H9 (cell line): ENCODE results near the gene OGFOD3. TPM values are rescaled to one million over a fixed set of nuclear protein-coding genes. Genes with fewer than 3 reads are reported as not detected.

Experiments used
- DNase-seq: peaks from one replicate; pipeline ENCODE4 v3.0.0-alpha.2; 2017
- H2AFZ ChIP-seq: one replicate; pipeline ENCODE4 v1.6.1; 2013; ENCODE audit warnings: mild to moderate bottlenecking, low read length, control low read depth, moderate library complexity
- H2AK5ac ChIP-seq: 2 replicates; pipeline ENCODE4 v1.6.1; 2013; ENCODE audit warnings: low read length, control low read depth, mixed read lengths; ENCODE audit not compliant: insufficient read length
- H2BK120ac ChIP-seq: one replicate; pipeline ENCODE4 v1.6.1; 2013; ENCODE audit warnings: low read depth, mild to moderate bottlenecking, low read length, control low read depth, inconsistent platforms; ENCODE audit not compliant: poor library complexity, severe bottlenecking
- H2BK12ac ChIP-seq: 2 replicates; pipeline ENCODE4 v1.6.1; 2013; ENCODE audit warnings: low read length, control low read depth, mixed read lengths, low read depth; ENCODE audit not compliant: insufficient read length
- H2BK15ac ChIP-seq: 2 replicates; pipeline ENCODE4 v1.6.1; 2013; ENCODE audit warnings: low read depth, low read length, control low read depth
- H2BK20ac ChIP-seq: one replicate; pipeline ENCODE4 v1.6.1; 2013; ENCODE audit warnings: low read depth, mild to moderate bottlenecking, low read length, control low read depth, inconsistent platforms; ENCODE audit not compliant: poor library complexity, severe bottlenecking
- H2BK5ac ChIP-seq: 2 replicates; pipeline ENCODE4 v1.6.1; 2013; ENCODE audit warnings: low read length, control low read depth, mixed read lengths; ENCODE audit not compliant: insufficient read length
- H3K14ac ChIP-seq: 2 replicates; pipeline ENCODE4 v1.6.1; 2013; ENCODE audit warnings: low read length, control low read depth; ENCODE audit not compliant: insufficient read depth
- H3K18ac ChIP-seq: 2 replicates; pipeline ENCODE4 v1.6.1; 2013; ENCODE audit warnings: low read depth, mild to moderate bottlenecking, mixed read lengths, low read length, control low read depth; ENCODE audit not compliant: insufficient read length
- H3K23ac ChIP-seq: 2 replicates; pipeline ENCODE4 v1.6.1; 2013; ENCODE audit warnings: low read length, control low read depth, mixed read lengths, low read depth; ENCODE audit not compliant: insufficient read length
- H3K23me2 ChIP-seq: 2 replicates; pipeline ENCODE4 v1.6.1; 2013; ENCODE audit warnings: low read depth, mild to moderate bottlenecking, mixed read lengths, low read length, control low read depth; ENCODE audit not compliant: insufficient read length, poor library complexity, severe bottlenecking
- H3K27ac ChIP-seq: 2 replicates; pipeline ENCODE4 v1.5.1; 2013; ENCODE audit warnings: low read length, control low read depth, mixed read lengths, low read depth; ENCODE audit not compliant: insufficient read length
- H3K27me3 ChIP-seq: 2 replicates; pipeline ENCODE4 v1.6.1; 2013; ENCODE audit warnings: low read length, control low read depth, inconsistent platforms; ENCODE audit not compliant: insufficient read depth
- H3K4ac ChIP-seq: 2 replicates; pipeline ENCODE4 v1.6.1; 2013; ENCODE audit warnings: low read depth, mild to moderate bottlenecking, control low read depth, inconsistent platforms, low read length, moderate library complexity
- H3K4me1 ChIP-seq: 2 replicates; pipeline ENCODE4 v1.6.1; 2013; ENCODE audit warnings: low read length, control low read depth, inconsistent platforms; ENCODE audit not compliant: insufficient read depth
- H3K4me2 ChIP-seq: 2 replicates; pipeline ENCODE4 v1.6.1; 2013; ENCODE audit warnings: low read length, control low read depth, mixed read lengths; ENCODE audit not compliant: insufficient read length, insufficient read depth
- H3K56ac ChIP-seq: 2 replicates; pipeline ENCODE4 v1.6.1; 2013; ENCODE audit warnings: low read depth, mild to moderate bottlenecking, mixed read lengths, low read length, control low read depth; ENCODE audit not compliant: insufficient read length
- H3K79me1 ChIP-seq: 2 replicates; pipeline ENCODE4 v1.6.1; 2013; ENCODE audit warnings: low read depth, mild to moderate bottlenecking, moderate library complexity, low read length, control low read depth, inconsistent platforms; ENCODE audit not compliant: insufficient read depth, poor library complexity, severe bottlenecking
- H3K79me2 ChIP-seq: 2 replicates; pipeline ENCODE4 v1.6.1; 2013; ENCODE audit warnings: low read length, control low read depth, inconsistent platforms; ENCODE audit not compliant: insufficient read depth
- H3K9ac ChIP-seq: 2 replicates; pipeline ENCODE4 v1.6.1; 2013; ENCODE audit warnings: low read length, control low read depth, mixed read lengths; ENCODE audit not compliant: insufficient read length; ENCODE audit errors: extremely low read depth
- H3K9me3 ChIP-seq: one replicate; pipeline ENCODE4 v1.6.1; 2013; ENCODE audit warnings: low read depth, low read length, inconsistent platforms; ENCODE audit not compliant: control insufficient read depth
- H3T11ph ChIP-seq: one replicate; pipeline ENCODE4 v1.6.1; 2013; ENCODE audit warnings: mild to moderate bottlenecking, low read length, control low read depth, inconsistent platforms
- H4K20me1 ChIP-seq: one replicate; pipeline ENCODE4 v1.6.1; 2013; ENCODE audit not compliant: control insufficient read depth, insufficient read length, insufficient read depth
- H4K5ac ChIP-seq: 2 replicates; pipeline ENCODE4 v1.6.1; 2013; ENCODE audit warnings: low read depth, mild to moderate bottlenecking, mixed read lengths, low read length, control low read depth; ENCODE audit not compliant: insufficient read length
- H4K8ac ChIP-seq: replicated peaks from 2 replicates; pipeline ENCODE4 v1.6.1; 2013; ENCODE audit warnings: low read length, control low read depth, mixed read lengths, low read depth; ENCODE audit not compliant: insufficient read length
- H4K91ac ChIP-seq: 2 replicates; pipeline ENCODE4 v1.6.1; 2013; ENCODE audit warnings: low read depth, mild to moderate bottlenecking, moderate library complexity, mixed read lengths, low read length, control low read depth; ENCODE audit not compliant: insufficient read length
- H3K27ac Mint-ChIP-seq, 3 experiments: 2 replicates in 2 of 3; 3 replicates in 1 of 3; pipeline ENCODE4 v1.8.0; 2020 to 2021; ENCODE audit warnings: mixed read lengths in 3 of 3, mild to moderate bottlenecking in 1 of 3, moderate library complexity in 1 of 3
- H3K27me3 Mint-ChIP-seq: 2 replicates; pipeline ENCODE4 v1.8.0; 2021; ENCODE audit warnings: low read depth, mild to moderate bottlenecking, moderate library complexity, mixed read lengths
- H3K36me3 Mint-ChIP-seq, 3 experiments: 2 replicates in 2 of 3; 3 replicates in 1 of 3; pipeline ENCODE4 v1.8.0; 2020 to 2021; ENCODE audit warnings: low read depth in 3 of 3, mixed read lengths in 3 of 3; ENCODE audit not compliant: insufficient read depth in 1 of 3
- H3K4me1 Mint-ChIP-seq, 2 experiments: 2 replicates each; pipeline ENCODE4 v1.8.0; 2020; ENCODE audit warnings: mixed read lengths in 2 of 2
- H3K4me3 Mint-ChIP-seq, 2 experiments: 2 replicates in 1 of 2; 3 replicates in 1 of 2; pipeline ENCODE4 v1.8.0; 2020 to 2021; ENCODE audit warnings: mild to moderate bottlenecking in 2 of 2, mixed read lengths in 2 of 2, moderate library complexity in 1 of 2
- H3K9me3 Mint-ChIP-seq, 2 experiments: 2 replicates in 1 of 2; 3 replicates in 1 of 2; pipeline ENCODE4 v1.8.0; 2020; ENCODE audit warnings: mild to moderate bottlenecking in 2 of 2, mixed read lengths in 2 of 2, moderate library complexity in 1 of 2
- WGBS: extraction: QIAGEN DNeasy Blood & Tissue Kit; methylation state at CpG from one replicate; pipeline ENCODE4 v1.1.7; 2013; ENCODE audit warnings: missing lambda C conversion rate, low lambda C conversion rate, mixed read lengths; ENCODE audit not compliant: insufficient read length; ENCODE audit errors: extremely low coverage; 5-methylcytosine and 5-hydroxymethylcytosine counted together
- total RNA-seq: library from RNA; stranded (reverse); gene quantifications from 2 replicates; pipeline ENCODE4 v1.2.1, GENCODE V29; 2021
- TF ChIP-seq, protein P1 (sequence below): fragments of 200-600 bp; sonication (generic); conservative IDR thresholded peaks from 3 replicates; pipeline ENCODE4 v1.8.0; 2021; ENCODE audit warnings: antibody characterized with exemption, mild to moderate bottlenecking

The OGFOD3 gene
- total RNA-seq, 1 experiment from 2014 or later, result 27.8 TPM

DNA sequence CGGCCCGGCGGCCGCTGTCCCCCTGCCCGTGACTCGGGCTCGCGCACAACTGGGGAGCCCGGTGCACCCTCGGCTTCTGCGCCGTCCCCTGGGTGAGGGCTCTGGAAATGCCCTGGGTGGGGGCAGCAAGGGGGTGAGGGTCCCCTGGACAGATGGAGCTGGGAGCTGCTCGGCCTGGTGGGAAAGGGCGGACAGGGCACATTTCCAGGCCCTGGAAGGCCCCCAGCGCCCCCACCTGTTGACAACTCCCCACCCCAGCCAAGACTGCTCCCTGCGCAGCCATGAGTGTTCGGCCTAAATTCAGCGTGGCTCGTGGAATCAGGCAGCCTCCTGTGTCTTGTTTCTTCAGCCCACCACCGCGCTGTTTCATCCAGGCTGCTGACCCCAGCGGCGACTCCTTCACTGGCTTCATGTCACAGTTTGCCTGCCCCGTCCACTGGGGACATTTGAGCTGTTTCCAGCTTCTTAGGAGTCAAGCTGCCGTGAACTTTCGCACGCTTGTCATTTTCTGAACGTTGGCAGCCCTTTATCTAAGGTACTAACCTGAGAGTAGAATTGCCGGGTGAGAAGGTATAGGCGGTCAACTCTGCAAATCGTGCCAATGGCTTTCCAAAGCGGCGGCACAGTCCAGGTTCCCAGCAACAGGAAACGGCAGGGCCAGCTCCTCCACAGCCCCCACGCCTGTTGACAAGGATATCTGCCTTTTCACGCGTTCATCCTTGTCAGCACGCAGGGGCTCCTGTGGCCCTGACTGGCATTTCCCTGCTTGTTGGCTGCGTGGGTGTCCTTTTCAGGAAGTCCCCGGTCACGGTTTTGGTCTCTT, 45.9 kb downstream of the OGFOD3 start:
- no peak overlapping the region for H4K91ac ChIP-seq
- H4K20me1 ChIP-seq, result no peaks in the 10 kb centered on the region
- peaks cover 3 to 11% of the 10 kb centered on the region in 2 experiments for H3K4me1 Mint-ChIP-seq
- no peak overlapping the region for H3K23ac ChIP-seq
- H4K5ac ChIP-seq, result no peak overlapping the region
- no peaks in the 10 kb centered on the region; the same call in 1 of the 2 replicates for H3K4me1 ChIP-seq
- H2BK5ac ChIP-seq, result no peak overlapping the region
- no peak overlapping the region for H3K56ac ChIP-seq
- H2BK120ac ChIP-seq, result no peak overlapping the region
- no peak overlapping the region for H3K4ac ChIP-seq
- no peak overlapping the region for H4K8ac ChIP-seq
- H2AFZ ChIP-seq, result no peak overlapping the region
- peaks cover 7% of the 10 kb centered on the region for H3K23me2 ChIP-seq
- H3K18ac ChIP-seq, result no peak overlapping the region
- TF ChIP-seq, protein P1, sequence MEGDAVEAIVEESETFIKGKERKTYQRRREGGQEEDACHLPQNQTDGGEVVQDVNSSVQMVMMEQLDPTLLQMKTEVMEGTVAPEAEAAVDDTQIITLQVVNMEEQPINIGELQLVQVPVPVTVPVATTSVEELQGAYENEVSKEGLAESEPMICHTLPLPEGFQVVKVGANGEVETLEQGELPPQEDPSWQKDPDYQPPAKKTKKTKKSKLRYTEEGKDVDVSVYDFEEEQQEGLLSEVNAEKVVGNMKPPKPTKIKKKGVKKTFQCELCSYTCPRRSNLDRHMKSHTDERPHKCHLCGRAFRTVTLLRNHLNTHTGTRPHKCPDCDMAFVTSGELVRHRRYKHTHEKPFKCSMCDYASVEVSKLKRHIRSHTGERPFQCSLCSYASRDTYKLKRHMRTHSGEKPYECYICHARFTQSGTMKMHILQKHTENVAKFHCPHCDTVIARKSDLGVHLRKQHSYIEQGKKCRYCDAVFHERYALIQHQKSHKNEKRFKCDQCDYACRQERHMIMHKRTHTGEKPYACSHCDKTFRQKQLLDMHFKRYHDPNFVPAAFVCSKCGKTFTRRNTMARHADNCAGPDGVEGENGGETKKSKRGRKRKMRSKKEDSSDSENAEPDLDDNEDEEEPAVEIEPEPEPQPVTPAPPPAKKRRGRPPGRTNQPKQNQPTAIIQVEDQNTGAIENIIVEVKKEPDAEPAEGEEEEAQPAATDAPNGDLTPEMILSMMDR, result no peak
- no peak overlapping the region for H3K9ac ChIP-seq
- no peak overlapping the region for H2AK5ac ChIP-seq
- no peaks in the 10 kb centered on the region for H3K79me2 ChIP-seq
- no peaks in the 10 kb centered on the region for H3K79me1 ChIP-seq
- H3K36me3 Mint-ChIP-seq, result peaks cover 0 to 4% (median 3%) of the 10 kb centered on the region in 3 experiments; a peak in 2 of 7 replicates
- peaks cover 14% of the 10 kb centered on the region for H3K27me3 ChIP-seq
- H3T11ph ChIP-seq, result no peak overlapping the region
- no peaks in the 10 kb centered on the region for H3K9me3 ChIP-seq
- H3K4me3 Mint-ChIP-seq, result peak overlapping the region; percentile 39 to 75; a peak in 4 of 5 replicates
- H3K9me3 Mint-ChIP-seq, result peaks cover 5 to 8% of the 10 kb centered on the region in 2 experiments; a peak in 4 of 5 replicates
- no CpG with 5 or more reads among the region's 41 CpGs for WGBS
- DNase-seq, result no peak
- no peak overlapping the region for H3K27ac Mint-ChIP-seq
- no peak overlapping the region for H2BK12ac ChIP-seq
- peaks cover 46% of the 10 kb centered on the region for H3K27me3 Mint-ChIP-seq
- H2BK15ac ChIP-seq, result no peak overlapping the region
- H3K14ac ChIP-seq, result no peak overlapping the region
- no peak overlapping the region for H3K27ac ChIP-seq
- H3K4me2 ChIP-seq, result peak overlapping the region; percentile 28
- no peak overlapping the region for H2BK20ac ChIP-seq
